GM18951 (cell line): Measurements from ENCODE around the gene NAA25.
"Not testable (repeated sequence)": the region's sequence is repeated elsewhere in the genome, so short reads cannot be mapped to it uniquely, and the experiment has no call there.

Experiments
- POLR2A ChIP-seq: IDR thresholded peaks from 4 replicates; pipeline ENCODE4 v1.6.1; 2011; ENCODE audit warnings: mild to moderate bottlenecking; ENCODE audit not compliant: insufficient read length, insufficient read depth; ENCODE audit errors: extremely low read depth
- in situ Hi-C: fragments of 300-500 bp; cut with MboI; formaldehyde crosslinking; loops from one replicate; pipeline ENCODE4 v1.12.0; 2022; ENCODE audit warnings: low sequenced_read_pairs, mixed read lengths, inconsistent platforms; ENCODE audit not compliant: unreplicated experiment

NAA25 gene

GRCh38 chr12:112018571-112019237, 89.9 kb downstream of the NAA25 start:
- TF ChIP-seq POLR2A = no peak
- in situ Hi-C loops = no loop called here

GRCh38 chr12:112017041-112017440, 91.5 kb downstream of the NAA25 start:
- TF ChIP-seq POLR2A = no peak
- in situ Hi-C loops = no loop called here

GRCh38 chr12:112015938-112016337, 92.6 kb downstream of the NAA25 start:
- in situ Hi-C loops = no loop called here
- no peak for TF ChIP-seq POLR2A

GRCh38 chr12:112013601-112014402, 94.8 kb downstream of the NAA25 start:
- peak; percentile 66 for TF ChIP-seq POLR2A
- in situ Hi-C loops = no loop called here

GRCh38 chr12:112012775-112013600, 95.6 kb downstream of the NAA25 start, which contains the start of the genes ERP29 and TMEM116:
Gene ERP29, plus strand, starts transcription at chr12:112013426. Its CDS starts 40 bp downstream, at chr12:112013466.
Gene TMEM116, minus strand, starts transcription at chr12:112013165. Its CDS starts 7,895 bp downstream, at chr12:112005270.
- TF ChIP-seq POLR2A = peak; percentile 97
- in situ Hi-C loops = no loop called here

- no peak for TF ChIP-seq POLR2A
Measured at GRCh38 chr12:112011685-112012084, 96.9 kb downstream of the NAA25 start.

GRCh38 chr12:112010415-112011344, 97.9 kb downstream of the NAA25 start:
- in situ Hi-C loops = no loop called here
- no peak for TF ChIP-seq POLR2A

More at GRCh38 chr12:112011685-112012084, 96.9 kb downstream of the NAA25 start:
- in situ Hi-C loops = no loop called here

GRCh38 chr12:112009596-112009995, 99.0 kb downstream of the NAA25 start:
- in situ Hi-C loops = not testable (repeated sequence)

GRCh38 chr12:112008918-112009317, 99.7 kb downstream of the NAA25 start:
- no peak for TF ChIP-seq POLR2A
- in situ Hi-C loops = no loop called here

GRCh38 chr12:112007945-112008344, 100.6 kb downstream of the NAA25 start:
- in situ Hi-C loops = no loop called here
- no peak for TF ChIP-seq POLR2A

GRCh38 chr12:112005419-112006395, 102.9 kb downstream of the NAA25 start:
- no peak for TF ChIP-seq POLR2A
- in situ Hi-C loops = no loop called here

- no peak for TF ChIP-seq POLR2A
- in situ Hi-C loops = no loop called here
Measured at GRCh38 chr12:112004041-112004440, 104.5 kb downstream of the NAA25 start.
